Measurements from ENCODE around the gene RANBP1. TPM values are rescaled to one million over a fixed set of nuclear protein-coding genes. Genes with fewer than 3 reads are reported as not detected.
A peak's percentile ranks its signal among the peaks of the same experiment; 100 is the strongest.

The RANBP1 gene
- total and polyA plus RNA-seq, 8 donors: 63.7 to 184 (median 147) TPM

GRCh38 chr22:20089226-20089976, 26.5 kb upstream of the RANBP1 start:
- TF ChIP-seq CTCF (IDR thresholded peaks at IDR 0.05): no peak
- Histone ChIP-seq H3K4me3 (no peak overlapping the region), H3K4me1 (peaks cover 0 to 12% of the 10 kb centered on the region in 2 donors), H3K9me3 (no peaks in the 10 kb centered on the region), H3K36me3 (peaks cover 0 to 90% of the 10 kb centered on the region in 2 donors), H3K27me3 (no peaks in the 10 kb centered on the region), H3K27ac (no peak overlapping the region)
- intact Hi-C loops (cut with DNase I): no loop called here
- no peak for ATAC-seq
- peak in 1 of 4 donors; percentile 30 for DNase-seq

GRCh38 chr22:20089977-20090729, 25.8 kb upstream of the RANBP1 start:
- no peak for TF ChIP-seq CTCF (IDR thresholded peaks at IDR 0.05)
- intact Hi-C loops (cut with DNase I): no loop called here
- Histone ChIP-seq H3K4me3 (no peak overlapping the region), H3K27me3 (no peaks in the 10 kb centered on the region), H3K9me3 (no peaks in the 10 kb centered on the region), H3K36me3 (peaks cover 0 to 97% of the 10 kb centered on the region in 2 donors), H3K4me1 (peaks cover 0 to 5% of the 10 kb centered on the region in 2 donors), H3K27ac (no peak overlapping the region)
- ATAC-seq (no peak), DNase-seq (peak in 1 of 4 donors; percentile 48)

GRCh38 chr22:20090730-20091240, 25.1 kb upstream of the RANBP1 start:
- ATAC-seq (no peak), DNase-seq (peak in 1 of 4 donors; percentile 33)
- intact Hi-C loops (cut with DNase I): no loop called here
- H3K4me1 ChIP-seq: no peaks in the 10 kb centered on the region
- TF ChIP-seq CTCF (IDR thresholded peaks at IDR 0.05): no peak
- H3K4me3 ChIP-seq: no peak overlapping the region
- no peaks in the 10 kb centered on the region for H3K27me3 ChIP-seq
- peaks cover 0 to 100% of the 10 kb centered on the region in 2 donors for H3K36me3 ChIP-seq
- no peaks in the 10 kb centered on the region for H3K9me3 ChIP-seq
- H3K27ac ChIP-seq: no peak overlapping the region

- DNase-seq (peak in 1 of 4 donors; percentile 27), ATAC-seq (no peak)
- intact Hi-C loops (cut with DNase I): no loop called here
- no peaks in the 10 kb centered on the region for H3K27me3 ChIP-seq
- no peaks in the 10 kb centered on the region for H3K4me1 ChIP-seq
- H3K36me3 ChIP-seq: peaks cover 0 to 100% of the 10 kb centered on the region in 2 donors
- no peaks in the 10 kb centered on the region for H3K9me3 ChIP-seq
- TF ChIP-seq CTCF (IDR thresholded peaks at IDR 0.05): no peak
- no peak overlapping the region for H3K27ac ChIP-seq
- H3K4me3 ChIP-seq: no peak overlapping the region
Observed at GRCh38 chr22:20091690-20092476, 24.0 kb upstream of the RANBP1 start.

All from left lung (tissue), 10 donors.